C4-2B (cell line): ENCODE data around the gene SSTR5.

ENCODE experiments used
- ZFX ChIP-seq: fragments of 450-650 bp; IDR thresholded peaks from 2 replicates; pipeline ENCODE4 v1.6.1; 2017
- TF ChIP-seq, protein P1 (sequence below): fragments of 450-650 bp; conservative IDR thresholded peaks from 2 replicates; pipeline ENCODE4 v1.5.1; 2017; ENCODE audit warnings: mild to moderate bottlenecking

DNA sequence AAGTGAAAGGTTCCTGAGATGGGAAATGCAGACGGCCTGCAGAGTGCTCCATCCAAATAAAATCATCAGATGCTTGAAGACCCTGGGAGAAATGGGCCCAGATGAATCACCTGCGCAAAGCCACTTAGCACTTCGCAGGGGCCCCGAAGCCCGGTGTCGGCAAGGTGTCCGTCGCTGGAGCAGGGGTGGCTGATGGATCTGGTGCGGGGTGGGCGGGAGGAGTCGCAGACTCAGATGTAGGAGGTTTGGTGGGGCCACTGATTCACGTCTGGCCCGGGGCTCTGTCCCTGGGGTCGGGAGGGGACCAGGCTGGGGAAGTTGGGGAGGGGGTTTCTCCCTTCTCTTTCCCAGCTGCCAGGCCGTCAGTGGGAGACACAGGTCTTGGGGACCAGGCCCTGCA lies 21.6 kb upstream of the SSTR5 start:
- TF ChIP-seq, protein P1, sequence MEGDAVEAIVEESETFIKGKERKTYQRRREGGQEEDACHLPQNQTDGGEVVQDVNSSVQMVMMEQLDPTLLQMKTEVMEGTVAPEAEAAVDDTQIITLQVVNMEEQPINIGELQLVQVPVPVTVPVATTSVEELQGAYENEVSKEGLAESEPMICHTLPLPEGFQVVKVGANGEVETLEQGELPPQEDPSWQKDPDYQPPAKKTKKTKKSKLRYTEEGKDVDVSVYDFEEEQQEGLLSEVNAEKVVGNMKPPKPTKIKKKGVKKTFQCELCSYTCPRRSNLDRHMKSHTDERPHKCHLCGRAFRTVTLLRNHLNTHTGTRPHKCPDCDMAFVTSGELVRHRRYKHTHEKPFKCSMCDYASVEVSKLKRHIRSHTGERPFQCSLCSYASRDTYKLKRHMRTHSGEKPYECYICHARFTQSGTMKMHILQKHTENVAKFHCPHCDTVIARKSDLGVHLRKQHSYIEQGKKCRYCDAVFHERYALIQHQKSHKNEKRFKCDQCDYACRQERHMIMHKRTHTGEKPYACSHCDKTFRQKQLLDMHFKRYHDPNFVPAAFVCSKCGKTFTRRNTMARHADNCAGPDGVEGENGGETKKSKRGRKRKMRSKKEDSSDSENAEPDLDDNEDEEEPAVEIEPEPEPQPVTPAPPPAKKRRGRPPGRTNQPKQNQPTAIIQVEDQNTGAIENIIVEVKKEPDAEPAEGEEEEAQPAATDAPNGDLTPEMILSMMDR: no peak
- TF ChIP-seq ZFX: no peak
